Activated T-cell treated with anti-CD3 and anti-CD28 coated beads, Interleukin-2, amount 50 U/mL, for 72 hours (primary cell): ENCODE results near the gene HPS1. TPM values are rescaled to one million over a fixed set of nuclear protein-coding genes. Genes with fewer than 3 reads are reported as not detected.

Experiments
- ATAC-seq, 2 donors: fragments of 150-1000 bp; cut with Tn5 transposase; replicated peaks in 1 of 2; 2 replicates each; pipeline ENCODE4 v1.10.0; 2021; ENCODE audit warnings: moderate library complexity in 2 of 2, mild to moderate bottlenecking in 1 of 2
- DNase-seq, 2 donors: peaks; one replicate each; pipeline ENCODE4 v3.0.0; 2021 to 2022; ENCODE audit warnings: mixed read lengths in 1 of 2
- H3K27ac Mint-ChIP-seq: one replicate; pipeline ENCODE4 v1.8.0; 2022; ENCODE audit warnings: mild to moderate bottlenecking, moderate library complexity, mixed read lengths
- H3K27me3 Mint-ChIP-seq: one replicate; pipeline ENCODE4 v1.8.0; 2022; ENCODE audit warnings: low read depth, mixed read lengths
- H3K36me3 Mint-ChIP-seq, 2 donors: one replicate each; pipeline ENCODE4 v1.8.0; 2022; ENCODE audit warnings: mixed read lengths in 2 of 2, mild to moderate bottlenecking in 1 of 2; ENCODE audit not compliant: insufficient read depth in 2 of 2
- H3K4me1 Mint-ChIP-seq: one replicate; pipeline ENCODE4 v1.8.0; 2022; ENCODE audit warnings: low read depth, mixed read lengths
- H3K4me3 Mint-ChIP-seq, 2 donors: one replicate each; pipeline ENCODE4 v1.8.0; 2022; ENCODE audit warnings: mild to moderate bottlenecking in 2 of 2, mixed read lengths in 2 of 2, moderate library complexity in 2 of 2
- H3K9me3 Mint-ChIP-seq, 2 donors: one replicate each; pipeline ENCODE4 v1.8.0; 2022; ENCODE audit warnings: mixed read lengths in 2 of 2
- total RNA-seq, 2 donors: library from RNA; stranded (reverse); gene quantifications; one replicate each; pipeline ENCODE4 v1.2.3, GENCODE V29; 2022

Gene HPS1
- total RNA-seq, 2 donors from 2014 or later: 58.5 to 62.1 TPM

DNA sequence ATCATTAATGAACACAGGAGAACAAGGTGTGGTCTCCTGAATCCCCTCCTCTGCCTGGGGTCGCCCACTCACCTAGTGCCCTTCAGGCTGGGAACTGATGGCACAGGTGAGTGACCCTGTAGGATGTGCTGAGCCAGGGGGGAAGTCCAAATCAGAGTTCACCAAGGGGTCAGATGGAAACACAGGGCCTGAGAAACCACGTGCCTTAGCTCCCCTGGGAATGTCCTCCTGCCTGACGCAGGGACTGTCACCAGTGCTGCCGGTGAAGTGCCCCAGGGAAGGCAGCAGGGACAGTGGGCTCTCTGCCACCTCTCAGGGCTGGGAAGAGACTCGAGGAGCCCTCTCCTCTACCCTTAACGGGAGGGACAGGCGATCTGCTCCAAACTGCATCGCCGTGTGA is 25.9 kb downstream of the HPS1 start:
- no peaks in the 10 kb centered on the region for H3K27me3 Mint-ChIP-seq
- no peaks in the 10 kb centered on the region for H3K4me1 Mint-ChIP-seq
- no peak overlapping the region for H3K4me3 Mint-ChIP-seq
- DNase-seq: no peak
- ATAC-seq: no peak
- H3K36me3 Mint-ChIP-seq: peaks cover 0 to 2% of the 10 kb centered on the region in 2 donors
- no peak overlapping the region for H3K27ac Mint-ChIP-seq
- H3K9me3 Mint-ChIP-seq: no peaks in the 10 kb centered on the region

- no peak overlapping the region for H3K4me3 Mint-ChIP-seq
- H3K27me3 Mint-ChIP-seq: no peaks in the 10 kb centered on the region
- ATAC-seq (no peak), DNase-seq (no peak)
- peak overlapping the region; percentile 71 for H3K27ac Mint-ChIP-seq
- H3K4me1 Mint-ChIP-seq: peaks cover 5% of the 10 kb centered on the region
- H3K9me3 Mint-ChIP-seq: no peaks in the 10 kb centered on the region
- peaks cover 0 to 2% of the 10 kb centered on the region in 2 donors for H3K36me3 Mint-ChIP-seq
Measured at GRCh38 chr10:98419469-98420261, 27.1 kb downstream of the HPS1 start.

DNA sequence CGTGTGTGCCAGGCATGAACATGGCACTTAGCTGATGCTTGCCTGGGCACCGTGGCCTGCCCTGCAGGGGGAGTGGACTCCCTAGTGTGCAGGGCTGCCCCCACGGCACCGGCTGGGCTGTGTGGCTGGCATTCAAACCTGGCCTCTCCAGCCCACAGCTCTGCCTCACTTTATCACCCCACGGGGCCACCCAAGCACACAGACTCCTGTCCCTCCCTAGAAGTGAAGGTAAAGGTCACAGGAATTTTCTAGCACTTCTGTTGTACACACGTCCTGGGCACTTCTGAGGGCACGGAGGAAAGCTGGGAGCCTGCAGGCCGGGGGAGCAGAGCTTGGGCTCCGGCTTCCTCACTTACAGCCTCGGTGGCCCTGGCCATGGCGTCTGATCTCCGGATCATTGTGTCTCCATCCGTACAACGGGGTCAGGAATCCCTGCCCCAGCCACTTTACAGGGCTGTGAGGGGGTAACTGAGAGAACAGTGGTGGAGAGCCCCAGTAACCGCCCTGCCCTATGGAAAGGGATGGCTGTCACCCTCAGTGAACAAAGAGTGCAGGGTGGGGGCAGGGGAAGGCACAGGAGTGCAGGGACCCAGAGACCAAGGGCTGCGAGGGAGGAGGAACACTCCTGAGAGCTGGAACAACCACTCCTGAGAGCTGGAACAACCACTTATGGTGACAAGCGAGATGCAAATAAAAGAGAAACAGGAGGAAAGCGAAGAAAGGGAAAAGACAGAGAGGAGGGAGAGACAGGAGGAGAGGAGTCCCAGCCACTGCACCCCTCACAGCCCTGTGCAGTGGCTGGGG is 27.9 kb downstream of the HPS1 start:
- Mint-ChIP-seq H3K9me3 (no peaks in the 10 kb centered on the region), H3K27me3 (no peaks in the 10 kb centered on the region), H3K4me3 (no peak overlapping the region), H3K27ac (no peak overlapping the region), H3K36me3 (peaks cover 0 to 2% of the 10 kb centered on the region in 2 donors), H3K4me1 (peaks cover 9% of the 10 kb centered on the region)
- no peak for DNase-seq
- ATAC-seq: no peak

DNA sequence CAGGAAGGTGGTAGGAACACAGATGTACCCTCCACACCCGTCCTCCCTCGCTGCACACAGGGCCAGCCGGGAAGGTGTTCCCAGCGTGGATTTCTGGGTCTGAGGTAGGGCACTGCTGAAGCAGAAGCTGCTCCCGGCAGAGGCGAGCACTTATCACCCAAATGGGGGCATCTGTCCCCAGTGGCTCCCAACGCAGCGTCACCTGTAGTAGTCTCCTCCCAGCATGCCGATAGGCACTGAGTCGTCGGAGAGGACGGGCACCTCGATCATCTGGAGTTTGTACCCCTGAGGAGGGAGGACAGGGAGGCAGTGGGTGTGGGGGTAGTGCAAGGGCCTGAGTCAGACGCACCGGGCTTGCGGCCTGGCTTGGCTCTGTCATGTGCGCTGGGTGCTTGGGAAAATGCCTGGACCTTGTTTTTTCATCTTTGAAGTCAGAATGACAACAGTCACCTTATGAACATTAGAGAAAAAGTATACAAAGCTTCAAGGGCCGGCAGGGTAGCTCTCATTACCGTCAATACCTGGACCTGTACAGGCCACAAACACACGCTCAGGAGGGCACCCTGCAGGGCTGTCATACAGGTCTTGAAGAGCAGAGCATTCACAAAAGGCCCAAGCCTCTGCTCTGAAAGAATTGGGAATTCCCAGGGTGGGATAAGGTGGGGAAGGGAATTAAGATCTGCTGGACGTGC is 28.6 kb downstream of the HPS1 start:
- Mint-ChIP-seq H3K9me3 (no peaks in the 10 kb centered on the region), H3K27ac (no peak overlapping the region), H3K27me3 (no peaks in the 10 kb centered on the region), H3K4me1 (peaks cover 9% of the 10 kb centered on the region), H3K4me3 (no peak overlapping the region), H3K36me3 (peaks cover 0 to 2% of the 10 kb centered on the region in 2 donors)
- DNase-seq: no peak
- ATAC-seq: no peak

- Mint-ChIP-seq H3K4me1 (peaks cover 9% of the 10 kb centered on the region), H3K9me3 (no peaks in the 10 kb centered on the region), H3K27ac (no peak overlapping the region), H3K27me3 (no peaks in the 10 kb centered on the region), H3K36me3 (peaks cover 0 to 2% of the 10 kb centered on the region in 2 donors), H3K4me3 (no peak overlapping the region)
- ATAC-seq (no peak), DNase-seq (no peak)
Measured at GRCh38 chr10:98417481-98417959, 29.2 kb downstream of the HPS1 start.

GRCh38 chr10:98416606-98417388 is 29.9 kb downstream of the HPS1 start:
- no peak for ATAC-seq
- no peak for DNase-seq
- H3K9me3 Mint-ChIP-seq: no peaks in the 10 kb centered on the region
- no peak overlapping the region for H3K4me3 Mint-ChIP-seq
- H3K27ac Mint-ChIP-seq: no peak overlapping the region
- H3K4me1 Mint-ChIP-seq: peaks cover 9% of the 10 kb centered on the region
- no peaks in the 10 kb centered on the region for H3K27me3 Mint-ChIP-seq
- peaks cover 0 to 2% of the 10 kb centered on the region in 2 donors for H3K36me3 Mint-ChIP-seq

DNA sequence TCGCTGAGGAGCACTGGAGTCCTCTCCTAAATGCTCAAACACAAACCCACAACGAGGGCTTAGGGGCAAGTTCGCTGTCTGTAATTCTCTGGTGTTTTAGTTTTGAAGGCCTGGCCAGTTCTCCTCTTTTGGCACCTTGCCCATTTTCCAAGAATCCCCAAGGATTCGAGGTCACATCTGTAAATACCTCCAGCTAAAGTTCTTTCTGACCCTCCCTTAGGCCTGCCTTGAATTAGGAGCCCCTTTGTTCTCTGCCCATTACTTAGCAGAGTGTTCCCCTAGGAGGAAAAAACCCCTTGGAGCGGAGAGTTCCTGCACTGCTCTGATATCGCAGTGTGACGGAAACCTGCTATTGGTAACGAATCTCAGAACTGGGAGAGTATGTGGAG is 31.0 kb downstream of the HPS1 start:
- Mint-ChIP-seq H3K27me3 (no peaks in the 10 kb centered on the region), H3K9me3 (no peaks in the 10 kb centered on the region), H3K36me3 (peaks cover 0 to 2% of the 10 kb centered on the region in 2 donors), H3K4me1 (peaks cover 9% of the 10 kb centered on the region), H3K27ac (no peak overlapping the region), H3K4me3 (no peak overlapping the region)
- DNase-seq (no peak), ATAC-seq (no peak)

DNA sequence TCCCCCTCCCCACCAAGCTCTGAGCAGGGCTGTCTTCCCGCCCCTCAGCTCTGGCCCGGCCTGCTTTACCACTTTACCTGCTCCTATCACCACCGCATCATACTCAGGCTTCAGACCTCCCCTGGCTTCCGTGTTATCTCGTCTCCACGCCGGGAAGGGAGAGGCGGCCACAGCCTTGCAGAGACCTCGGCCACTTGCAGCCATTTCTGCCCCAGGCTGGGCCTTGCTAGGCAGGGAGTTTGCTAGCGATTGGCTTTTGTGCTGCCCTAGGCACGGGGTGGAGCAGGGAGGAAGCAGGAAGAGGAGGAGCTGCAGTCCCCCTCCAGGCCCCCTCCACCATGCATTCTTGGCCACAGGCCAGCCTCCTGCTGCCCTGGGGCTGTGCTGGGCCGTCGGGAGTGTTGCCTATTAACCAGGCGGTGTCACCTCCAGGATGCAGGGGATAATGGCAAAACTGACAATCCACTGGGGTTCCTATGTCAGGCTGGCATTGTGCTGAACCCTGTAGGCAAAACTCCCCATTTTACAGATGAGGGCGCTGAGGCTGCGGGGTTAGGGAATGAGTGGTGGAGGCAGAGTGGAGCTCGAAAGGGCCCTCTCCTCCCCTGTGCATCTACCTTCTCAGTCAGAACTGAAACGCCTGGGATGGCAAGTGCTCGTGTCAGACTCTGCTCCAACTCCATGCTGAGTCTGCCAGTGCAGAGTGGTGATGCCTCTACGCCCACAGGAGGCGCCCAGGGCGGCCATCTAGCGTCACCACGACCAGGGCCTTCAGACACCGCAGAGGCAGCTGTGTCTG is 31.6 kb downstream of the HPS1 start, which contains the start of gene PYROXD2:
Gene PYROXD2, minus strand, starts transcription at position 251 of the 799 bp plus-strand sequence. Its CDS starts 47 bp downstream, at position 204.
- peak; percentile 80 to 87 for ATAC-seq
- no peaks in the 10 kb centered on the region for H3K27me3 Mint-ChIP-seq
- H3K4me3 Mint-ChIP-seq: peak within 1 kb of the TSS; percentile 83 to 86

GRCh38 chr10:98414578-98414931 is 32.2 kb downstream of the HPS1 start:
- no peak for ATAC-seq
- Mint-ChIP-seq H3K9me3 (no peaks in the 10 kb centered on the region), H3K36me3 (no peaks in the 10 kb centered on the region), H3K27ac (peak overlapping the region; percentile 34), H3K4me3 (peak overlapping the region; percentile 83 to 86), H3K4me1 (peaks cover 9% of the 10 kb centered on the region), H3K27me3 (no peaks in the 10 kb centered on the region)
- DNase-seq: no peak

More for the DNA sequence above, 31.6 kb downstream of the HPS1 start, which contains the start of gene PYROXD2:
- H3K27ac Mint-ChIP-seq: peak within 1 kb of the TSS; percentile 78
- DNase-seq: peak; percentile 33 to 63
- H3K9me3 Mint-ChIP-seq: no peaks in the 10 kb centered on the region
- H3K4me1 Mint-ChIP-seq: peaks cover 9% of the 10 kb centered on the region
- H3K36me3 Mint-ChIP-seq: peaks cover 0 to 2% of the 10 kb centered on the region in 2 donors

- no peaks in the 10 kb centered on the region for H3K36me3 Mint-ChIP-seq
- H3K4me3 Mint-ChIP-seq: no peak overlapping the region
- no peaks in the 10 kb centered on the region for H3K27me3 Mint-ChIP-seq
- H3K9me3 Mint-ChIP-seq: no peaks in the 10 kb centered on the region
- H3K27ac Mint-ChIP-seq: no peak overlapping the region
- ATAC-seq (no peak), DNase-seq (no peak)
- peaks cover 9% of the 10 kb centered on the region for H3K4me1 Mint-ChIP-seq
Measured at GRCh38 chr10:98411768-98412167, 35.0 kb downstream of the HPS1 start.

GRCh38 chr10:98411166-98411565 is 35.6 kb downstream of the HPS1 start:
- Mint-ChIP-seq H3K4me1 (peaks cover 9% of the 10 kb centered on the region), H3K27ac (no peak overlapping the region)

GRCh38 chr10:98410759-98411158 is 36.0 kb downstream of the HPS1 start:
- Mint-ChIP-seq H3K27ac (no peak overlapping the region), H3K4me3 (no peak overlapping the region), H3K36me3 (no peaks in the 10 kb centered on the region), H3K27me3 (no peaks in the 10 kb centered on the region), H3K4me1 (peaks cover 9% of the 10 kb centered on the region), H3K9me3 (no peaks in the 10 kb centered on the region)
- ATAC-seq (no peak), DNase-seq (no peak)

More at GRCh38 chr10:98411166-98411565, 35.6 kb downstream of the HPS1 start:
- DNase-seq (no peak), ATAC-seq (no peak)
- Mint-ChIP-seq H3K9me3 (no peaks in the 10 kb centered on the region), H3K4me3 (no peak overlapping the region), H3K36me3 (no peaks in the 10 kb centered on the region), H3K27me3 (no peaks in the 10 kb centered on the region)
